NCI-H2227 treated with DMSO at 0.1 percent for 48 hours (cell line): ENCODE measurements around the gene TNFAIP8L1.

ENCODE experiments used
- DNase-seq: peaks from one replicate; lab custom pipeline; 2025; lab: John Stamatoyannopoulos, UW

TNFAIP8L1 gene

DNA sequence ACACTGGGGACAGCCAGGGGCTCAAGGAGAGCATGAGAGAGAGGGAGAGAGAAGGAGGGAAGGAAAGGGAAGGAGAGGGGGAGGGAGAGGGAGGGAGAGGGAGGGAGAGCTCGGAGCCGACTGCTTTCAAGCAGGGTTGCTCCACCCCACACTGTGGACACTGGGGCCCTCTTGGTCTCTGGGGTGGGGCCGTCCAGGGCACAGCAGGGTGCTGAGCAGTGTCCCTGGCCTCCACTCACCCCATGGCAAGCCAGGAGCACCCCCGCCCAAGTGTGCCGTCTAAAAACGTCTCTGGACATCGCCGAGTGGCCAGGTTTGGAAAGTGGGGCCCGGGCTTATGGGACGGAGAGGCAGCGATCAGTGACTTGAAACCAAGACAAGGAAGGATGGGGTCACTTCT, 63.4 kb downstream of the TNFAIP8L1 start:
- no peak for DNase-seq

DNA sequence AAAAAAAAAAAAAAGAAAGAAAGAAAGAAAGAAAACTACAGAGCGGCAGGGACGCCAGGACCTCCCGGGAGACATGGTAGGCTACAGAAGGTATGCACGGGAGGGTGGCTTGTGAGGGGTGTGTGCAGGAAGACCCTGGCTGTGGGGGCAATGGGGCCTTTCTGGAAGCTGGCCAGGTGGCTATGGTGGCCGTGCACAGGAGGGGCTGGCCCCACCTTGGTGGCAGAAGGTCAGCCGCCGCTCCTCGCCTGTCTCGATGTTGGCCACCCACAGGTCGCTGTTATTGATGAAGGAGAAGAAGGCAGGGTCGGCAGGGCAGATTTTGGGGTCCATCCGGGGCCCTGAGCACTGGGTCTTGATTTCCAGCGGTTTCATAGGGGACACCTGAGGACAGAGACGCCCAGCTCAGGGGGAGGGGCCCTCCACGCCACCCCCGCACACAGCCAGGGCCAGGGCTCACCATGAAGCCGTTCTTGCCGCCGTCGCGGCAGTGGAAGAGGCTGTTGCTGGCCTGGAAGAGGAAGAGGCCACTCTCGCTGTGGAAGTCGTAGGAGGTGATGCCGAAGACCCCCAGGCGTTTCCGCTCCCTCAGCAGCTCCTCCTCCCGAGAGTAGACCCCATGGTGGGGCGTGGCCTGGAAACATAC, 64.5 kb downstream of the TNFAIP8L1 start:
- DNase-seq = no peak

DNA sequence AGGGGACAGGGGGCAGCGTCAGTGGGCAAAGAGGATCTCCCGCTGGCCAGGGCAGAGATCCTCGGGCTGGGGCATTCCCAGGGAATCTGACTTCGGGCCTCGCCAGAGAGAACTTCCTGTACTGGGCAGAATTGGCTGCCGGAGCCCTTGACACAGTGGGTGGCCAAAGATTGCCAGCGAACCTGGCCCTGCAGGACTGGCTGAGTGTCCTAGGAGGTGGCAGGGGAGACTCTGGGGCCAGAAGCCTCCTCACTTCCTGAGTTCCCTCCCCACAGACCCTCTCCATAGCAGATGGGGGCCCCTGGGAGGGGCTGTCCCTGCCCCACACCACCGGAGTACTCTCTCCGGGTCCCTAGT, 65.0 kb downstream of the TNFAIP8L1 start:
- DNase-seq = no peak
